Sigmoid colon (tissue), 4 donors: Measurements from ENCODE around the gene PTBP1.

Experiments used
- CTCF ChIP-seq, 4 experiments: fragments of 450-650 bp in 3 of 4; fragments of 200-600 bp in 1 of 4; IDR thresholded peaks; one replicate each; pipeline ENCODE4 v1.5.1; 2016 to 2019; ENCODE audit warnings: antibody characterized with exemption in 4 of 4, mild to moderate bottlenecking in 3 of 4, moderate library complexity in 2 of 4
- POLR2A ChIP-seq, 2 donors: fragments of 450-650 bp; IDR thresholded peaks; one replicate each; pipeline ENCODE4 v1.6.1; 2016; ENCODE audit warnings: antibody characterized with exemption in 2 of 2, mild to moderate bottlenecking in 2 of 2, moderate library complexity in 2 of 2
- POLR2AphosphoS5 ChIP-seq, 4 donors: sonication (generic); formaldehyde crosslinking; IDR thresholded peaks; one replicate each; pipeline ENCODE4 v1.6.1; 2017; ENCODE audit warnings: antibody characterized with exemption in 4 of 4

- TF ChIP-seq CTCF (IDR thresholded peaks at IDR 0.05), result no peak
- TF ChIP-seq POLR2A (IDR thresholded peaks at IDR 0.05), result no peak
- no peak for TF ChIP-seq POLR2AphosphoS5 (IDR thresholded peaks at IDR 0.05)
These were observed 3.2 kb downstream of the PTBP1 start for GRCh38 chr19:800360-801029.
